HEK293 (cell line): ENCODE measurements around the gene LRRK1.

Experiments used
- CTCF ChIA-PET: fragments of 350-600 bp; formaldehyde crosslinking; extraction: SDS; loops from one replicate; lab custom pipeline; 2021; ENCODE audit warnings: antibody characterized with exemption; lab: Yijun Ruan, JAX
- POLR2A ChIA-PET: fragments of 300-600 bp; formaldehyde crosslinking; extraction: SDS; loops from one replicate; lab custom pipeline; 2020; ENCODE audit warnings: antibody characterized with exemption, inconsistent platforms; lab: Yijun Ruan, JAX
- H3K27ac ChIP-seq: fragments of 200-500 bp; sonication (Bioruptor generic); 2 replicates; pipeline ENCODE4 v1.5.1; 2014; ENCODE audit warnings: low read depth, low read length, control low read depth, inconsistent platforms; ENCODE audit errors: extremely low read depth
- H3K36me3 ChIP-seq, 2 experiments: fragments of 200-500 bp in 1 of 2; sonication (Bioruptor generic) in 1 of 2; 1 replicate in 1 of 2; 2 replicates in 1 of 2; pipeline ENCODE4 v1.5.1; 2014 to 2017; ENCODE audit warnings: inconsistent platforms in 2 of 2, low read length in 2 of 2; ENCODE audit not compliant: control insufficient read depth in 2 of 2, insufficient read depth in 1 of 2
- H3K4me1 ChIP-seq: fragments of 200-500 bp; sonication (Bioruptor generic); 2 replicates; pipeline ENCODE4 v1.5.1; 2014; ENCODE audit warnings: mild to moderate bottlenecking, low read length, inconsistent platforms; ENCODE audit not compliant: control insufficient read depth, insufficient read depth
- H3K4me3 ChIP-seq: 2 replicates; pipeline ENCODE4 v1.5.1; 2011; ENCODE audit warnings: low read depth, mild to moderate bottlenecking, control low read depth, low read length, moderate library complexity
- H3K9me3 ChIP-seq: fragments of 200-500 bp; sonication (Bioruptor generic); 2 replicates; pipeline ENCODE4 v1.5.1; 2014; ENCODE audit warnings: low read depth, low read length, inconsistent platforms; ENCODE audit not compliant: control insufficient read depth, insufficient read depth
- HOXA7 ChIP-seq: sonication (generic); formaldehyde crosslinking; IDR thresholded peaks from 2 replicates; pipeline ENCODE4 v1.8.1; 2022; ENCODE audit warnings: missing genetic modification reagents, borderline replicate concordance
- MZF1 ChIP-seq: fragments of 450-650 bp; formaldehyde crosslinking; IDR thresholded peaks from 2 replicates; pipeline ENCODE4 v1.5.1; 2017; ENCODE audit warnings: missing biosample characterization, missing genetic modification characterization, borderline replicate concordance
- PBX3 ChIP-seq: sonication (generic); formaldehyde crosslinking; IDR thresholded peaks from 2 replicates; pipeline ENCODE4 v1.8.1; 2022; ENCODE audit warnings: mild to moderate bottlenecking, moderate library complexity, missing genetic modification reagents
- PRDM10 ChIP-seq: fragments of 450-650 bp; formaldehyde crosslinking; IDR thresholded peaks from 2 replicates; pipeline ENCODE4 v1.5.1; 2016; ENCODE audit warnings: missing biosample characterization, missing genetic modification characterization
- RBAK ChIP-seq: fragments of 450-650 bp; formaldehyde crosslinking; IDR thresholded peaks from 2 replicates; pipeline ENCODE4 v1.5.1; 2016; ENCODE audit warnings: missing biosample characterization, missing genetic modification characterization
- SCRT2 ChIP-seq: fragments of 450-650 bp; formaldehyde crosslinking; IDR thresholded peaks from 2 replicates; pipeline ENCODE4 v1.5.1; 2016; ENCODE audit warnings: missing biosample characterization, missing genetic modification characterization
- SP2 ChIP-seq: fragments of 450-650 bp; formaldehyde crosslinking; IDR thresholded peaks from 2 replicates; pipeline ENCODE4 v1.5.1; 2016; ENCODE audit warnings: missing biosample characterization, missing genetic modification characterization
- ZBTB1 ChIP-seq: fragments of 450-650 bp; formaldehyde crosslinking; IDR thresholded peaks from 2 replicates; pipeline ENCODE4 v1.5.1; 2016; ENCODE audit warnings: missing biosample characterization, missing genetic modification characterization
- ZNF112 ChIP-seq: fragments of 450-650 bp; formaldehyde crosslinking; IDR thresholded peaks from 2 replicates; pipeline ENCODE4 v1.5.0; 2017; ENCODE audit warnings: missing biosample characterization, missing genetic modification characterization
- ZNF133 ChIP-seq: fragments of 450-650 bp; formaldehyde crosslinking; IDR thresholded peaks from 2 replicates; pipeline ENCODE4 v1.5.1; 2016; ENCODE audit warnings: missing biosample characterization, missing genetic modification characterization
- ZNF155 ChIP-seq: fragments of 450-650 bp; formaldehyde crosslinking; IDR thresholded peaks from 2 replicates; pipeline ENCODE4 v1.5.1; 2016; ENCODE audit warnings: missing biosample characterization, missing genetic modification characterization
- ZNF157 ChIP-seq: fragments of 450-650 bp; formaldehyde crosslinking; IDR thresholded peaks from 2 replicates; pipeline ENCODE4 v1.5.1; 2016; ENCODE audit warnings: missing biosample characterization, missing genetic modification characterization
- ZNF174 ChIP-seq: fragments of 450-650 bp; formaldehyde crosslinking; IDR thresholded peaks from 2 replicates; pipeline ENCODE4 v1.5.0; 2017; ENCODE audit warnings: missing biosample characterization, mild to moderate bottlenecking, missing genetic modification characterization
- ZNF18 ChIP-seq: fragments of 450-650 bp; formaldehyde crosslinking; IDR thresholded peaks from 2 replicates; pipeline ENCODE4 v1.5.1; 2016; ENCODE audit warnings: missing biosample characterization, missing genetic modification characterization
- ZNF248 ChIP-seq: fragments of 450-650 bp; formaldehyde crosslinking; IDR thresholded peaks from 2 replicates; pipeline ENCODE4 v1.5.1; 2017; ENCODE audit warnings: missing biosample characterization, missing genetic modification characterization
- ZNF266 ChIP-seq: fragments of 450-650 bp; formaldehyde crosslinking; IDR thresholded peaks from 2 replicates; pipeline ENCODE4 v1.5.1; 2016; ENCODE audit warnings: missing biosample characterization, missing genetic modification characterization, low read depth
- ZNF274 ChIP-seq, 2 experiments: fragments of 200-500 bp in 1 of 2; fragments of 450-650 bp in 1 of 2; sonication (Bioruptor generic) in 1 of 2; formaldehyde crosslinking in 1 of 2; IDR thresholded peaks; 2 replicates each; pipeline versions ENCODE4 v1.5.1 to v1.6.1; 2014 to 2016; ENCODE audit warnings: borderline replicate concordance in 1 of 2, inconsistent platforms in 1 of 2, low read length in 1 of 2, missing biosample characterization in 1 of 2, missing genetic modification characterization in 1 of 2
- ZNF311 ChIP-seq: fragments of 450-650 bp; formaldehyde crosslinking; IDR thresholded peaks from 2 replicates; pipeline ENCODE4 v1.5.1; 2017; ENCODE audit warnings: missing biosample characterization, missing genetic modification characterization, borderline replicate concordance
- ZNF341 ChIP-seq: fragments of 450-650 bp; formaldehyde crosslinking; IDR thresholded peaks from 2 replicates; pipeline ENCODE4; 2016; ENCODE audit warnings: low read depth, missing biosample characterization, missing genetic modification characterization
- ZNF426 ChIP-seq: fragments of 450-650 bp; formaldehyde crosslinking; IDR thresholded peaks from 2 replicates; pipeline ENCODE4 v1.5.1; 2017; ENCODE audit warnings: missing biosample characterization, missing genetic modification characterization, mild to moderate bottlenecking, inconsistent platforms, moderate library complexity
- ZNF513 ChIP-seq: fragments of 450-650 bp; IDR thresholded peaks from 2 replicates; pipeline ENCODE4 v1.5.1; 2018; ENCODE audit warnings: missing biosample characterization, missing genetic modification characterization
- ZNF514 ChIP-seq: fragments of 450-650 bp; formaldehyde crosslinking; IDR thresholded peaks from 2 replicates; pipeline ENCODE4 v1.5.1; 2016; ENCODE audit warnings: missing biosample characterization, missing genetic modification characterization
- ZNF544 ChIP-seq: fragments of 450-650 bp; formaldehyde crosslinking; IDR thresholded peaks from 2 replicates; pipeline ENCODE4 v1.5.0; 2017; ENCODE audit warnings: missing biosample characterization, missing genetic modification characterization
- ZNF555 ChIP-seq: fragments of 450-650 bp; formaldehyde crosslinking; conservative IDR thresholded peaks from 2 replicates; pipeline ENCODE4 v1.5.1; 2017; ENCODE audit warnings: missing biosample characterization, mild to moderate bottlenecking, missing genetic modification characterization, inconsistent platforms
- ZNF660 ChIP-seq: fragments of 450-650 bp; IDR thresholded peaks from 2 replicates; pipeline ENCODE4 v1.5.1; 2018; ENCODE audit warnings: missing biosample characterization, mild to moderate bottlenecking, missing genetic modification characterization

The LRRK1 gene

GRCh38 chr15:100895721-100896120 lies 23.4 kb upstream of the LRRK1 start (continued):
- TF ChIP-seq PRDM10 (tag by site-specific recombination): no peak
- TF ChIP-seq PBX3 (CRISPR knock-in tag): no peak
- TF ChIP-seq SCRT2: no peak
- TF ChIP-seq ZNF311 (tag by site-specific recombination): no peak
- no peak for TF ChIP-seq ZNF133 (tag by site-specific recombination)
- TF ChIP-seq ZNF274 (IDR thresholded peaks at IDR 0.05; ENCODE audit: low read length): no peak
- TF ChIP-seq ZNF274 (tag by site-specific recombination; IDR thresholded peaks at IDR 0.05; ENCODE audit: borderline replicate concordance): no peak
- TF ChIP-seq ZNF112 (tag by site-specific recombination): no peak
- no peak for TF ChIP-seq ZNF155 (tag by site-specific recombination)
- TF ChIP-seq ZNF157 (tag by site-specific recombination): no peak

GRCh38 chr15:100897221-100898151 lies 21.7 kb upstream of the LRRK1 start:
- Histone ChIP-seq H3K4me3 (no peak overlapping the region), H3K36me3 (peaks cover 0 to 65% of the 10 kb centered on the region in 2 experiments; a peak in 1 of 3 replicates), H3K27ac (no peak overlapping the region), H3K9me3 (no peaks in the 10 kb centered on the region), H3K4me1 (no peaks in the 10 kb centered on the region)
- ChIA-PET CTCF (interaction anchor here (0.6 to 1.9 kb wide), 3 partner anchors 20 to 592 kb away, joined by 3 to 14 read pairs (median 4); partner anchors contain the start of genes LRRK1 and PCSK6), POLR2A (no interaction called here)
- TF ChIP-seq RBAK (tag by site-specific recombination): no peak
- no peak for TF ChIP-seq ZNF555
- TF ChIP-seq ZNF514 (tag by site-specific recombination): no peak
- no peak for TF ChIP-seq HOXA7 (CRISPR knock-in tag)
- TF ChIP-seq ZBTB1 (tag by site-specific recombination): no peak
- no peak for TF ChIP-seq ZNF544 (tag by site-specific recombination)
- no peak for TF ChIP-seq ZNF341 (tag by site-specific recombination)
- no peak for TF ChIP-seq MZF1 (tag by site-specific recombination)
- no peak for TF ChIP-seq SP2 (tag by site-specific recombination)
- no peak for TF ChIP-seq ZNF266 (tag by site-specific recombination)
- TF ChIP-seq ZNF18 (tag by site-specific recombination): no peak
- TF ChIP-seq ZNF248 (tag by site-specific recombination): no peak
- TF ChIP-seq ZNF513: no peak
- TF ChIP-seq ZNF174 (tag by site-specific recombination): no peak
- TF ChIP-seq ZNF660 (tag by site-specific recombination): no peak
- TF ChIP-seq ZNF426 (tag by site-specific recombination): no peak
- TF ChIP-seq, all 188 proteins: peak for 0
